Activated naive CD4-positive, alpha-beta T cell treated with anti-CD3 and anti-CD28 coated beads, Interleukin-2, amount 50 U/mL, for 24 hours (primary cell): ENCODE data around the gene FAM107B.

Experiments
- H3K27ac Mint-ChIP-seq: one replicate; pipeline ENCODE4 v1.8.0; 2021; ENCODE audit warnings: mild to moderate bottlenecking, mixed read lengths
- H3K27me3 Mint-ChIP-seq: one replicate; pipeline ENCODE4 v1.8.0; 2021; ENCODE audit warnings: mixed read lengths
- H3K36me3 Mint-ChIP-seq: one replicate; pipeline ENCODE4 v1.8.0; 2021; ENCODE audit warnings: mixed read lengths
- H3K4me1 Mint-ChIP-seq: one replicate; pipeline ENCODE4 v1.8.0; 2021; ENCODE audit warnings: mixed read lengths
- H3K4me3 Mint-ChIP-seq: one replicate; pipeline ENCODE4 v1.8.0; 2021; ENCODE audit warnings: mild to moderate bottlenecking, mixed read lengths
- H3K9me3 Mint-ChIP-seq: one replicate; pipeline ENCODE4 v1.8.0; 2021; ENCODE audit warnings: mixed read lengths

Gene FAM107B

GRCh38 chr10:14486777-14487487 is 287.8 kb downstream of the FAM107B start:
- Mint-ChIP-seq H3K36me3 (peaks cover 1% of the 10 kb centered on the region), H3K4me1 (no peaks in the 10 kb centered on the region)

GRCh38 chr10:14485986-14486385 is 288.7 kb downstream of the FAM107B start:
- Mint-ChIP-seq H3K4me3 (no peak overlapping the region), H3K9me3 (no peaks in the 10 kb centered on the region), H3K27me3 (peaks cover 8% of the 10 kb centered on the region), H3K4me1 (no peaks in the 10 kb centered on the region), H3K27ac (no peak overlapping the region), H3K36me3 (no peaks in the 10 kb centered on the region)

More at GRCh38 chr10:14486777-14487487, 287.8 kb downstream of the FAM107B start:
- Mint-ChIP-seq H3K4me3 (no peak overlapping the region), H3K9me3 (no peaks in the 10 kb centered on the region), H3K27ac (peak overlapping the region; percentile 56), H3K27me3 (peaks cover 8% of the 10 kb centered on the region)

- Mint-ChIP-seq H3K27me3 (peaks cover 8% of the 10 kb centered on the region), H3K4me3 (no peak overlapping the region), H3K27ac (no peak overlapping the region), H3K36me3 (no peaks in the 10 kb centered on the region), H3K4me1 (no peaks in the 10 kb centered on the region), H3K9me3 (no peaks in the 10 kb centered on the region)
These were observed 291.3 kb downstream of the FAM107B start for GRCh38 chr10:14483417-14483816.

GRCh38 chr10:14481752-14482151 is 292.9 kb downstream of the FAM107B start:
- H3K9me3 Mint-ChIP-seq = no peaks in the 10 kb centered on the region
- H3K27me3 Mint-ChIP-seq = peaks cover 6% of the 10 kb centered on the region

GRCh38 chr10:14481014-14481413 is 293.7 kb downstream of the FAM107B start:
- no peak overlapping the region for H3K4me3 Mint-ChIP-seq
- no peaks in the 10 kb centered on the region for H3K4me1 Mint-ChIP-seq
- no peak overlapping the region for H3K27ac Mint-ChIP-seq
- no peaks in the 10 kb centered on the region for H3K9me3 Mint-ChIP-seq
- peaks cover 2% of the 10 kb centered on the region for H3K27me3 Mint-ChIP-seq
- no peaks in the 10 kb centered on the region for H3K36me3 Mint-ChIP-seq

More at GRCh38 chr10:14481752-14482151, 292.9 kb downstream of the FAM107B start:
- Mint-ChIP-seq H3K27ac (no peak overlapping the region), H3K4me1 (no peaks in the 10 kb centered on the region), H3K4me3 (no peak overlapping the region), H3K36me3 (no peaks in the 10 kb centered on the region)

GRCh38 chr10:14478604-14479003 is 296.1 kb downstream of the FAM107B start:
- no peak overlapping the region for H3K4me3 Mint-ChIP-seq
- no peaks in the 10 kb centered on the region for H3K4me1 Mint-ChIP-seq
- no peak overlapping the region for H3K27ac Mint-ChIP-seq
- H3K36me3 Mint-ChIP-seq = no peaks in the 10 kb centered on the region
- no peaks in the 10 kb centered on the region for H3K9me3 Mint-ChIP-seq
- peaks cover under 1% of the 10 kb centered on the region for H3K27me3 Mint-ChIP-seq

GRCh38 chr10:14478201-14478600 is 296.5 kb downstream of the FAM107B start:
- H3K27me3 Mint-ChIP-seq = no peaks in the 10 kb centered on the region
- H3K27ac Mint-ChIP-seq = no peak overlapping the region

GRCh38 chr10:14477408-14477710 is 297.3 kb downstream of the FAM107B start:
- Mint-ChIP-seq H3K9me3 (no peaks in the 10 kb centered on the region), H3K4me1 (no peaks in the 10 kb centered on the region), H3K4me3 (no peak overlapping the region), H3K36me3 (no peaks in the 10 kb centered on the region), H3K27ac (no peak overlapping the region), H3K27me3 (no peaks in the 10 kb centered on the region)

More at GRCh38 chr10:14478201-14478600, 296.5 kb downstream of the FAM107B start:
- no peaks in the 10 kb centered on the region for H3K36me3 Mint-ChIP-seq
- H3K9me3 Mint-ChIP-seq = no peaks in the 10 kb centered on the region
- no peaks in the 10 kb centered on the region for H3K4me1 Mint-ChIP-seq
- no peak overlapping the region for H3K4me3 Mint-ChIP-seq

GRCh38 chr10:14476641-14477407 is 297.9 kb downstream of the FAM107B start:
- no peaks in the 10 kb centered on the region for H3K27me3 Mint-ChIP-seq
- no peak overlapping the region for H3K27ac Mint-ChIP-seq
- H3K9me3 Mint-ChIP-seq = no peaks in the 10 kb centered on the region
- no peaks in the 10 kb centered on the region for H3K4me1 Mint-ChIP-seq
- no peak overlapping the region for H3K4me3 Mint-ChIP-seq
- H3K36me3 Mint-ChIP-seq = no peaks in the 10 kb centered on the region

GRCh38 chr10:14476006-14476405 is 298.7 kb downstream of the FAM107B start:
- Mint-ChIP-seq H3K4me1 (no peaks in the 10 kb centered on the region), H3K27me3 (no peaks in the 10 kb centered on the region), H3K9me3 (no peaks in the 10 kb centered on the region), H3K27ac (no peak overlapping the region), H3K36me3 (no peaks in the 10 kb centered on the region), H3K4me3 (no peak overlapping the region)

- no peaks in the 10 kb centered on the region for H3K36me3 Mint-ChIP-seq
- H3K9me3 Mint-ChIP-seq = no peaks in the 10 kb centered on the region
- H3K27ac Mint-ChIP-seq = no peak overlapping the region
- H3K27me3 Mint-ChIP-seq = peaks cover 1% of the 10 kb centered on the region
- no peaks in the 10 kb centered on the region for H3K4me1 Mint-ChIP-seq
- no peak overlapping the region for H3K4me3 Mint-ChIP-seq
These were observed 300.0 kb downstream of the FAM107B start for GRCh38 chr10:14474656-14475055.

GRCh38 chr10:14470920-14471319 is 303.8 kb downstream of the FAM107B start:
- H3K27me3 Mint-ChIP-seq = peaks cover 6% of the 10 kb centered on the region
- H3K4me1 Mint-ChIP-seq = no peaks in the 10 kb centered on the region
- no peak overlapping the region for H3K4me3 Mint-ChIP-seq
- H3K27ac Mint-ChIP-seq = no peak overlapping the region
- H3K9me3 Mint-ChIP-seq = no peaks in the 10 kb centered on the region
- no peaks in the 10 kb centered on the region for H3K36me3 Mint-ChIP-seq

GRCh38 chr10:14468726-14469125 is 306.0 kb downstream of the FAM107B start:
- no peaks in the 10 kb centered on the region for H3K4me1 Mint-ChIP-seq
- no peaks in the 10 kb centered on the region for H3K9me3 Mint-ChIP-seq
- peak overlapping the region; percentile 12 for H3K27ac Mint-ChIP-seq
- H3K4me3 Mint-ChIP-seq = no peak overlapping the region
- peaks cover 1% of the 10 kb centered on the region for H3K36me3 Mint-ChIP-seq
- peaks cover 6% of the 10 kb centered on the region for H3K27me3 Mint-ChIP-seq
